ENCODE measurements around the gene SPNS3.

Gene SPNS3, protein sequence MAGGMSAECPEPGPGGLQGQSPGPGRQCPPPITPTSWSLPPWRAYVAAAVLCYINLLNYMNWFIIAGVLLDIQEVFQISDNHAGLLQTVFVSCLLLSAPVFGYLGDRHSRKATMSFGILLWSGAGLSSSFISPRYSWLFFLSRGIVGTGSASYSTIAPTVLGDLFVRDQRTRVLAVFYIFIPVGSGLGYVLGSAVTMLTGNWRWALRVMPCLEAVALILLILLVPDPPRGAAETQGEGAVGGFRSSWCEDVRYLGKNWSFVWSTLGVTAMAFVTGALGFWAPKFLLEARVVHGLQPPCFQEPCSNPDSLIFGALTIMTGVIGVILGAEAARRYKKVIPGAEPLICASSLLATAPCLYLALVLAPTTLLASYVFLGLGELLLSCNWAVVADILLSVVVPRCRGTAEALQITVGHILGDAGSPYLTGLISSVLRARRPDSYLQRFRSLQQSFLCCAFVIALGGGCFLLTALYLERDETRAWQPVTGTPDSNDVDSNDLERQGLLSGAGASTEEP

GRCh38 chr17:4433515-4434031, at the start of gene SPNS3:
Gene SPNS3 (plus strand): TSS chr17:4433940. CDS start chr17:4433968, 28 bp downstream.
- DNase-seq (ENCODE audit: low read depth, low spot score): no peak

GRCh38 chr17:4386406-4386805, 47.3 kb upstream of the SPNS3 start:
- no peak for DNase-seq (ENCODE audit: low read depth, low spot score)

DNA sequence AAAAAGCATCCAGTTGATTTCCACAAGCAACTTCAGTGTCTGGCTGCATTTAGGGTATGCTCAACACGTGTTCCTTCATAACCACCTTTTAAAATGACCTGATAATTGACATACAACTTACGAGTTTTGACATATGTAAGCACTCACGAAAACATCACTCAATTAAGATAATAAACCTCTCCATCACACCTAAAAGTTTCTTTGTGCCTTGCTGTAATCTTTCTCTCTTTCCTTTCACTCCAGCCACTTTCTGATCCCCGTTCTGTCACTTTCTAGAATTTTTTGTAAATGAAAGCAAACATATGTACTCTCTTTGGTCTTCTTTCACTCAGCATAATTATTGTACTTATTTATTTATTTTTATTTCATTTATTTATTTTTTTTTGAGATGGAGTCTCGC, 46.6 kb upstream of the SPNS3 start:
- DNase-seq (ENCODE audit: low read depth, low spot score): no peak

DNA sequence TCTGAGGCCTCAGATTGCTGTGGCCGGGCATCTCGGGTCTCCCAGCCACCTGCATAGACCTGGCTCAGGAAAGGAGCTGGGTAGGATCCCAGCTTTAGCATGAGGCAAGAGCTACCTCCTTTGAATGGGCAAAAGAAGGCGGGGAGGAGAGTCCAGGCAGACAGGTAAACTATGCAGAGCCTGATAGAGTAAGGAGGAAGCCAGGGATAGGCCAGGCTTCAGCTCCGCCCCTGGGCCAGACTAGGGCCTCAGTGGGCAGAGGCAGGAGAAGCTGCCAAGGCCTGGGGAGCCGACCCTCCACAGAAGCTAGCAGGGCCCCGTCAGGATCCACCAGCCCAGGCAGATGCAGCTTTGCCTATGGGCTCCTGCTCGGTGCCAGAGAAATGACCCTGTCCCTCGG, 44.7 kb upstream of the SPNS3 start:
- peak; percentile 58 for DNase-seq (ENCODE audit: low read depth, low spot score)

DNA sequence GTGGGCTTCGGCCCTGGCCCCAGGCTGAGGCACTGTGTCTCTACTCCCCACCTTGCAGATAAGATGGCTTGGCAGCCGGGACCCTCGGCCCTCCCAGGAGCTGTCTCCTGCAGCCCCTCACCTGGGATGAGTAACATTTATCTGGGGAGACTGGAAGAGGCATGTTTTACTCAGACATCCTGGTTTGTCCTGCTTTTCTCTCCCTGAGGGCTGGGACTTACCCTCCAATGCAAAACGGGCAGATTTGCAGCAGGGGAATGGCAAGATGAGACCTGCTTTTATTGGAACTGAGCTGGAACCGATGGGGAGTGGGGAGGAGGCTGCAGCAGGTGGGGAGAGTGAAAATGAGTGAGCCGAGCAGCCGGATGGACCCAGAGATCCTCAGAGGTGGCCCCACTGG, 39.9 kb upstream of the SPNS3 start:
- peak; percentile 66 for DNase-seq (ENCODE audit: low read depth, low spot score)

DNA sequence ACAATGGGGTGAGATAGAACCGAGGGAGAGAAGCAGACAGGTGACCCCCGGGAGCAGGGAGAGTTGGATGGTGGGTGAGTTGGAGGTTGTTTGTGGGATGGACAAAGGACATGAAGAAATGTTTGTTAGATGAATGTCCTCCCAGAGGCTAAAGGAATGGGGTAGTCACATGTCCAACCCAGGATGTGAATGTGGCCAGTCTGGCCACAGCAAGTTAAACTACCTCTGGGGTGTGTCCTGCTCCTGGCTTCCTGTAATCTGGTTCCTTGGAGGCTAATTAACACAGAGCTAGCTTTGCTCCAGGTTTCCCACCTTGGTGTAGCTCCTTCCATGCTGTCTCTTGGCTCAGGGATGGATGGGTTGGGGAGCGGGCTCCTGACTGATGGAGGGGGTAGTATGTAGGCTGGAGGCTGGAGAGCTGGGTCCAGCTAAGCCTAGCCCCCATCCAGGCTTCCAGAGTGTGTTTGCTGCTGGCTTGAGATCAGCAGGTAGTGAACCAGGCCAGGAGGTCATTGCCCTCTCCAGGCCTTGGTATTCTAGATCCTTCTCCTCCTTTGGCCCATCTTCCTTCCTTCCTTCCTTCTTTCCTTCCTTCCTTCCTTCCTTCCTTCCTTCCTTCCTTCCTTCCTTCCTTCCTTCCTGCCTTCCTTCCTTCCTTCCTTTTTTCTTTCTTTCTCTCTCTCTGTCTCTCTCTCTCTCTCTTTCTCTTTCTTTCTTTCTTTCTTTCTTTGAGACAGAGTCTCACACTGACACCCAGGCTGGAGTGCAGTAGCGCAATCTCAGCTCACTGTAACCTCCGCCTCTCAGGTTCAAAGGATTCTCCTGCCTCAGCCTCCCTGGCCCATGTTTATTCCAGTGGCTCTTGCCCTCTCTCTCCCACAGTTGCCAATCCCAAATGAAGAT, 39.3 kb upstream of the SPNS3 start:
- peak; percentile 74 for DNase-seq (ENCODE audit: low read depth, low spot score)

DNA sequence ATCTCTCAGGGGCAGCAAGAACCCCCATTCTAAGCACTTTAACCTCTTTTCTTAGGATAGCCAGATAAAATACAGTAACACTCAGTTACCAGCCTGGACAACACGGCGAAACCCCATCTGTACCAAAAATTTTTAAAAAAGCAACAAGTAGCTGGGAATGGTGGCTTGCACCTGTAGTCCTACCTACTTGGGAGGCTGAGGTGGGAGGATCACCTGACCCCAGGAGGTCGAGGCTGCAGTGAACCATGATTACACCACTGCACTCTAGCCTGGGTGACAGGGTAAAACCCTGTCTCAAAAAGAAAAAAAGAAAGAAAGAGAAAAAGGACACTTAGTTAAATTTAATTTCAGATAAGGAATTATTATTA, 38.6 kb upstream of the SPNS3 start:
- DNase-seq (ENCODE audit: low read depth, low spot score): no peak

DNA sequence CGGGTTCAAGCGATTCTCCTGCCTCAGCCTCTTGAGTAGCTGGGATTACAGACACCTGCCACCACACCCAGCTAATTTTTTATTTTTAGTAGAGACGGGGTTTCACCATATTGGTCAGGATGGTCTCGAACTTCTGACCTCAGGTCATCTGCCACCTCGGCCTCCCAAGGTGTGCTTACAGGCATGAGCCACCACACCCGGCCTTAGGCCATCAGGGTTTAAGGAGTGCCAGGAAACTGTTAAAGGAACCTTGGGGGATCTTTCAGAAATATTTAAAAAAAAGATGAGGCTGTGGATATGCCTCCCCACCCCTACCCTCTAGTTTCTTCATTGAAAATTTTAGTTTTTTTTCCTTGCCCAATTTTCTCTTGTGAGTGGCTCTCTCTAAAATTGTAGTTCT, 35.9 kb upstream of the SPNS3 start:
- no peak for DNase-seq (ENCODE audit: low read depth, low spot score)

DNA sequence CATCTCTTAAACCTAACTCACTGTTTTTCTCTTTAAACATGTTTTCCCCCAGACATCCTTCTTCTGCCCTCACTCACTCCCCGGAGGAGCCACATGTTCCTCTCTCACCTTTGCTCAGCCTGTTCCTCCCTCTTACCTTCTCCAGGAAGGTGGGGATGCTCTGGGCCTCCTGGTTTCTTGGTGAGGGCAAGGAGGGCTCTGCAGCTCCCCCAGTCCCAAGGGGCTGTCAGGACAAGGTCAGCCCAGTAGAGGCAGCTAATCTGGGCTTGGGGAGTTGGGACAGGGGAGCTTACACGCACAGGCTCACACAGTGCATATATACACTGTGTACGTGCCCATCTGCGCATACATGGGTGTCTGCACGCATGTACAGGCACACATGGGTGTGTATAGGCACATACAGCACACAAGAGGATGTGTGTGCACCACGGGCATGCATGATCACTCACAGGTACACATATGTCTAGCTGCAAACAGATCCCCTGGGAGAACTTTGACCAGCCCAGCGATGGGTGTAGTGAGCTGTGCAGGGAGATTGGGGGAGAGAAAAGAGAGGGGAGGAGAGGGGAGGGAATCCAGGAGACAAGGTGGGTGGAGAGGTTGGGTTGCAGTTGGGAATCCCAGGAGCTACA, 28.6 kb upstream of the SPNS3 start:
- no peak for DNase-seq (ENCODE audit: low read depth, low spot score)

GRCh38 chr17:4405699-4406098, 28.0 kb upstream of the SPNS3 start:
- DNase-seq (ENCODE audit: low read depth, low spot score): no peak

GRCh38 chr17:4406386-4406785, 27.4 kb upstream of the SPNS3 start:
- DNase-seq (ENCODE audit: low read depth, low spot score): no peak

DNA sequence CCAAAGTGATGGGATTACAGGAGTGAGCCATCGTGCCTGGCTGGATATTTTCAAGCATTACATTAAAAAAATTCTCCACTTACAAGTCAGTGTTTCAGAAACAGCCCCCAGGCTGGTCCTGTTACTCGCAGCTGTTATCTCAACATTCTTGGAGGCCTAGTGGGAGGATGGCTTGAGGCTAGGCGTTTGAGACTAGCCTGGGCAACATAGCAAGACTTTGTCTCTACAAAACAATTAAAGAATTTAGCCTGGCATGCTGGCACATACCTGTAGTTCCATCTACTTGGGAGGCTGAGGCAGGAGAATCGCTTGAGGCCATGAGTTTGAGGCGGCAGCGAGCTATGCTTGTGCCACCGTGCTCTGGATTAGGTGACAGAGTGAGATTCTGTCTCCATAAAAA, 26.5 kb upstream of the SPNS3 start:
- DNase-seq (ENCODE audit: low read depth, low spot score): peak; percentile 92

- peak; percentile 59 for DNase-seq (ENCODE audit: low read depth, low spot score)
Measured at GRCh38 chr17:4407851-4408250, 25.9 kb upstream of the SPNS3 start.

DNA sequence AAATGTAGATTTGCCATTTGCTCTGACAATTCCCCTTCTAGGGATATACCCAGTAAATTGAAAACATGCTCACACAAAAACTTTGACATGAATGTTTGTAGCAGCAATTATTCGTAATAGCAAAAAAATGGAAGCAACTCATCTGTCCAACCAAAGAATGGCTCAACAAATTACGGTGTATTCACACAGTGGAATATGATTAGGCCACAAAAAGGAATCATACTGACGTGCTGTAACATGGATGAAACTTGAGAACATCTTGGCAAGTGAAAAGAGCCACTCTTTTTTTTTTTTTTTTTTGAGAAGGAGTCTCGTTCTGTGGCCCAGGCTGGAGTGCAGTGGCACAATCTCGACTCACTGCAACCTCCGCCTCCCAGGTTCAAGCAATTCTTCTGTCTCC, 24.1 kb upstream of the SPNS3 start:
- DNase-seq (ENCODE audit: low read depth, low spot score): no peak

DNA sequence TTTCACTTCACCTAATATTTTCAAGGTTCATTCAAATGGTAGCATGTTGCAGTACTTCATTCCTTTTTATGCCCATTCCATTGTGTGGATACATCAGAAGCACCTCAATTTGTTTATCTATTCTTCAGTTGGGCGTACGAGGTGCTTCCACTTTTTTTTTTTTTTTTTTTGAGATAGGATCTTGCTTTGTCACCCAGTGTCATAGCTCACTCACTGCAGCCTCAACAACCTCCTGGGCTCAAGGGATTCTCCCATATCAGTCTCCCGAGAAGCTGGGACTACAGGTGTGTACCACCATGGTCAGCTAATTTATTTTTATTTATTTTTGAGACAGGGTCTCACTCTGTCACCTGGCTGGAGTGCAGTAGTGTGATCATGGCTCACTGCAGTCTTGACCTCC, 22.5 kb upstream of the SPNS3 start:
- DNase-seq (ENCODE audit: low read depth, low spot score): no peak

- DNase-seq (ENCODE audit: low read depth, low spot score): peak; percentile 95
Measured at GRCh38 chr17:4412933-4413831, 20.6 kb upstream of the SPNS3 start.

GRCh38 chr17:4417129-4417667, 16.5 kb upstream of the SPNS3 start:
- DNase-seq (ENCODE audit: low read depth, low spot score): no peak

DNA sequence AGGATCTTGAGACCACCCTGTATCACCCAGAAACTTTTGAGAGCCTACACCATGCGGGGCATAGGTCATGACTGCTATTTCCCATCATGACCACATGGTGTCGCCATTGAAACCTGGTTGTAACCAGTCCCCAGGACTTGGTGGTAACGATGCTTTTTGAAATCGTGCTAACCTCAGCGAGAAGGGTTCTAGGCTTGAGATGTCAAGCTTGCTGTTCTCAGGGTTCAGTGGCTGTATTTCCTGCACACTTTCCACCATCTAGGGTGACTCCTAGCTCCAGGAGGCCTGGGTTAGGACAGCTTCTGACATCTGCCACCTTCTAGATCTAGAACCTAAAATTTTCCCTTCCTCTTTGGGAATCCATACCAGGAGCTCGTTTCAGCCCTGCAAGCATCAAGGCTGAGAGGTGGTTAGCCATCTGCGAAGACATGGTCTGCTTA, 13.0 kb upstream of the SPNS3 start:
- DNase-seq (ENCODE audit: low read depth, low spot score): peak; percentile 75

DNA sequence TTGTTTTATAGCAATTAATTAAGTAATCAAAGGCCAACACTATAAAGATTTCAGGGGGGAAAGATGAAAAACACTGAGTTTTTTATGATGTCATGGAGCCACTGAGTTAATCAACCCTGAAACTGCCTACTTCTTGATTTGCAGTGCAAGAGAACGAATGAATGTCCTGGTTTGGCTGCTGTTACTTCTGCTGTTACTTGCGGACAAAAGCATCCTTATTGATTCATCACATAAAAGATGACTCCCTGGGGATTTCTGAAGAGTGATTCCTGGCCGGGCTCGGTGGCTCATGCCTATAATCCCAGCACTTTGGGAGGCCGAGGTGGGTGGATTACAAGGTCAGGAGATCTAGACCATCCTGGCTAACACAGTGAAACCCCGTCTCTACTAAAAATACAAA, 10.9 kb upstream of the SPNS3 start:
- no peak for DNase-seq (ENCODE audit: low read depth, low spot score)

GRCh38 chr17:4425398-4425797, 8.3 kb upstream of the SPNS3 start:
- no peak for DNase-seq (ENCODE audit: low read depth, low spot score)

Data from ELF-1 (cell line).